Astrocyte (in vitro differentiated cells and primary cell): ENCODE data around the gene HMG20A. TPM values are rescaled to one million over a fixed set of nuclear protein-coding genes. Genes with fewer than 3 reads are reported as not detected.
A peak's percentile ranks its signal among the peaks of the same experiment; 100 is the strongest.

Source experiments
- DNase-seq: peaks from one replicate; pipeline ENCODE4 v3.0.0-alpha.2; 2010; ENCODE audit warnings: low read depth
- FAIRE-seq: peaks from 2 replicates; lab custom pipeline; 2011; peaks lifted over from hg19 to GRCh38; lab: Jason Lieb, UNC
- H2AFZ ChIP-seq: 2 replicates; pipeline ENCODE4 v1.6.0; 2012; ENCODE audit warnings: low read depth, low read length, inconsistent platforms
- H3K27ac ChIP-seq: 2 replicates; pipeline ENCODE4 v1.5.1; 2011; ENCODE audit warnings: low read depth, low read length, inconsistent platforms
- H3K27me3 ChIP-seq: 2 replicates; pipeline ENCODE4 v1.6.0; 2011; ENCODE audit warnings: low read length, inconsistent platforms; ENCODE audit not compliant: insufficient read depth
- H3K36me3 ChIP-seq: 2 replicates; pipeline ENCODE4 v1.5.1; 2011; ENCODE audit warnings: low read length, inconsistent platforms; ENCODE audit not compliant: insufficient read depth
- H3K4me1 ChIP-seq: 2 replicates; pipeline ENCODE4 v1.5.1; 2011; ENCODE audit warnings: low read length, inconsistent platforms; ENCODE audit not compliant: insufficient read depth
- H3K4me2 ChIP-seq: 2 replicates; pipeline ENCODE4 v1.6.0; 2012; ENCODE audit warnings: low read length, inconsistent platforms
- H3K4me3 ChIP-seq: 2 replicates; pipeline ENCODE4 v1.5.1; 2011; ENCODE audit warnings: low read depth, mild to moderate bottlenecking, low read length, inconsistent platforms; ENCODE audit not compliant: insufficient read depth
- H3K79me2 ChIP-seq: 2 replicates; pipeline ENCODE4 v1.6.0; 2012; ENCODE audit warnings: mild to moderate bottlenecking, low read length, inconsistent platforms; ENCODE audit not compliant: insufficient read depth
- H3K9ac ChIP-seq: 2 replicates; pipeline ENCODE4 v1.6.0; 2012; ENCODE audit warnings: mild to moderate bottlenecking, low read length, inconsistent platforms
- H3K9me3 ChIP-seq: 2 replicates; pipeline ENCODE4 v1.5.1; 2012; ENCODE audit warnings: low read depth, mild to moderate bottlenecking, low read length, inconsistent platforms; ENCODE audit not compliant: insufficient read depth
- H4K20me1 ChIP-seq: 2 replicates; pipeline ENCODE4 v1.6.0; 2012; ENCODE audit warnings: low read length, inconsistent platforms; ENCODE audit not compliant: insufficient read depth
- H3K27ac Mint-ChIP-seq: one replicate; pipeline ENCODE4 v1.8.0; 2021; ENCODE audit warnings: mild to moderate bottlenecking, mixed read lengths; ENCODE audit not compliant: unreplicated experiment
- H3K27me3 Mint-ChIP-seq: one replicate; pipeline ENCODE4 v1.8.0; 2021; ENCODE audit warnings: low read depth, mixed read lengths; ENCODE audit not compliant: unreplicated experiment
- H3K36me3 Mint-ChIP-seq: one replicate; pipeline ENCODE4 v1.8.0; 2021; ENCODE audit warnings: low read depth, mixed read lengths; ENCODE audit not compliant: unreplicated experiment
- H3K4me1 Mint-ChIP-seq: one replicate; pipeline ENCODE4 v1.8.0; 2021; ENCODE audit warnings: low read depth, mixed read lengths; ENCODE audit not compliant: unreplicated experiment
- H3K4me3 Mint-ChIP-seq: one replicate; pipeline ENCODE4 v1.8.0; 2021; ENCODE audit warnings: mild to moderate bottlenecking, moderate library complexity, mixed read lengths; ENCODE audit not compliant: unreplicated experiment
- H3K9me3 Mint-ChIP-seq: one replicate; pipeline ENCODE4 v1.8.0; 2021; ENCODE audit warnings: mild to moderate bottlenecking, mixed read lengths; ENCODE audit not compliant: unreplicated experiment
- EZH2 ChIP-seq: IDR thresholded peaks from 2 replicates; pipeline ENCODE4 v1.6.1; 2012; ENCODE audit warnings: mild to moderate bottlenecking, low read length, inconsistent platforms; ENCODE audit not compliant: insufficient read depth
- total RNA-seq: library from RNA; stranded (reverse); gene quantifications from 2 replicates; pipeline ENCODE4 v1.2.1, GENCODE V29; 2021
- TF ChIP-seq, protein P1 (sequence below): IDR thresholded peaks from 2 replicates; pipeline ENCODE4 v1.5.1; 2011; ENCODE audit warnings: low read depth, mild to moderate bottlenecking, inconsistent platforms, low read length, moderate library complexity; ENCODE audit not compliant: insufficient read depth

Gene HMG20A
- total RNA-seq, 1 donor from 2014 or later: 47.4 TPM

DNA sequence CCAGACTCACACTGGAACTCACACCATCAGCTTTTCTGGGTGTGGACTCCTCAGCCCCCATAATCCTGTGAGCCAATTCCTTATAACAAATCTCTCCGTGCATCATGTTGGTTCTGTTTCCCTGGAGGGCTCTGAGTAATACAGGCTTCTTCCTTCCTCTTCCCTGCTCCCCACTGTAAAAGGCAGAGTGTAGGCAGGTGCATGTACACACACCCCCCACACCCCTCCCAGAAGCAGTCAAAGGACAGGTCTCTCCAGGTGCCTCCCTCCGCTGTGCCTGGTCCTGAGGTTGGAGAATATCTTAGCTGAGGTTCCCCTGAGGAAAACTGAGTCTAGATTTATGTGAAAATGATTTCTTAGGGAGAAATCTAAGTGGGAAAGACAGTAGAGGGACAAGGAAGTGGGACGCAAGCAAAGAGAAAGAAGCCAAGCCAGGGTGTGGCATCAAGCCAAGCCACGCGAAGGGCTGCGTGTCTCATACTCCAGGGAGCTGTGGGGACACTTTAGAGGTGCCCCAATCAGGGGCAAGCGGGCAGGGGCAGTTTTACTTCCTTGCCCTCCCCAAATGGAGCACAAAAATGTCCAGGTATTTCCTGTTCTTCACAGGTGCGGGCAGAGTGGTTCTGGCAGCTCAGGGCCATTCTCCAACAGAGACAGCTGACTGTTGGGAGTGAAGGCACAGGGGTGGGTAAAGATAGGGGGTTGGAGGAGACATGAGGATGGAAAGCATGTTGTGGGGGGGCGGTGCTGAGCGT lies 86.6 kb downstream of the HMG20A start:
- H3K9me3 Mint-ChIP-seq: no peaks in the 10 kb centered on the region
- no peak overlapping the region for H3K4me3 Mint-ChIP-seq
- FAIRE-seq (no peak), DNase-seq (no peak)
- no peak for TF ChIP-seq EZH2
- TF ChIP-seq, protein P1, sequence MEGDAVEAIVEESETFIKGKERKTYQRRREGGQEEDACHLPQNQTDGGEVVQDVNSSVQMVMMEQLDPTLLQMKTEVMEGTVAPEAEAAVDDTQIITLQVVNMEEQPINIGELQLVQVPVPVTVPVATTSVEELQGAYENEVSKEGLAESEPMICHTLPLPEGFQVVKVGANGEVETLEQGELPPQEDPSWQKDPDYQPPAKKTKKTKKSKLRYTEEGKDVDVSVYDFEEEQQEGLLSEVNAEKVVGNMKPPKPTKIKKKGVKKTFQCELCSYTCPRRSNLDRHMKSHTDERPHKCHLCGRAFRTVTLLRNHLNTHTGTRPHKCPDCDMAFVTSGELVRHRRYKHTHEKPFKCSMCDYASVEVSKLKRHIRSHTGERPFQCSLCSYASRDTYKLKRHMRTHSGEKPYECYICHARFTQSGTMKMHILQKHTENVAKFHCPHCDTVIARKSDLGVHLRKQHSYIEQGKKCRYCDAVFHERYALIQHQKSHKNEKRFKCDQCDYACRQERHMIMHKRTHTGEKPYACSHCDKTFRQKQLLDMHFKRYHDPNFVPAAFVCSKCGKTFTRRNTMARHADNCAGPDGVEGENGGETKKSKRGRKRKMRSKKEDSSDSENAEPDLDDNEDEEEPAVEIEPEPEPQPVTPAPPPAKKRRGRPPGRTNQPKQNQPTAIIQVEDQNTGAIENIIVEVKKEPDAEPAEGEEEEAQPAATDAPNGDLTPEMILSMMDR: no peak
- peaks cover 4% of the 10 kb centered on the region for H3K36me3 Mint-ChIP-seq
- H3K27ac Mint-ChIP-seq: no peak overlapping the region
- Histone ChIP-seq H3K4me2 (peak overlapping the region; percentile 72), H3K27me3 (no peaks in the 10 kb centered on the region), H2AFZ (peak overlapping the region; percentile 60), H3K9ac (peak overlapping the region; percentile 30), H3K36me3 (no peaks in the 10 kb centered on the region), H3K79me2 (no peaks in the 10 kb centered on the region), H3K9me3 (no peaks in the 10 kb centered on the region), H3K4me1 (peaks cover 31% of the 10 kb centered on the region), H3K4me3 (no peak overlapping the region), H3K27ac (peak overlapping the region; percentile 27), H4K20me1 (no peaks in the 10 kb centered on the region)
- peaks cover 21% of the 10 kb centered on the region for H3K4me1 Mint-ChIP-seq
- H3K27me3 Mint-ChIP-seq: peaks cover 1% of the 10 kb centered on the region

- Mint-ChIP-seq H3K4me3 (no peak overlapping the region), H3K36me3 (peaks cover 4% of the 10 kb centered on the region), H3K27me3 (peaks cover 1% of the 10 kb centered on the region), H3K4me1 (peaks cover 21% of the 10 kb centered on the region), H3K9me3 (no peaks in the 10 kb centered on the region), H3K27ac (no peak overlapping the region)
- H3K4me1 ChIP-seq: peaks cover 31% of the 10 kb centered on the region
- no peaks in the 10 kb centered on the region for H4K20me1 ChIP-seq
- peak overlapping the region; percentile 30 for H3K9ac ChIP-seq
- H3K4me3 ChIP-seq: no peak overlapping the region
- DNase-seq: peak; percentile 67
- no peaks in the 10 kb centered on the region for H3K36me3 ChIP-seq
- H2AFZ ChIP-seq: peak overlapping the region; percentile 19
- peak overlapping the region; percentile 72 for H3K4me2 ChIP-seq
- no peak for TF ChIP-seq EZH2
- TF ChIP-seq, protein P1: no peak
- FAIRE-seq: peak; percentile 59
- no peaks in the 10 kb centered on the region for H3K27me3 ChIP-seq
- no peaks in the 10 kb centered on the region for H3K79me2 ChIP-seq
- peak overlapping the region; percentile 27 for H3K27ac ChIP-seq
- H3K9me3 ChIP-seq: no peaks in the 10 kb centered on the region
Observed at GRCh38 chr15:77507911-77508310, 87.2 kb downstream of the HMG20A start.
